OCI-LY7 (cell line): ENCODE measurements around the gene NKPD1. TPM values are rescaled to one million over a fixed set of nuclear protein-coding genes. Genes with fewer than 3 reads are reported as not detected.

Experiments
- total RNA-seq, 2 experiments: library from RNA; depleted of rRNA in 1 of 2; stranded (reverse); fragments of >200 nt in 1 of 2; shearing (Covaris generic) in 1 of 2; gene quantifications; 2 replicates each; pipeline ENCODE4 v1.2.3, GENCODE V29; 2014 to 2022

NKPD1 gene
- total RNA-seq, 2 experiments from 2014 or later: 0.50 to 1.0 TPM

Other genes starting within 250 kb of the NKPD1 start
- not detected in 2 replicates for gene APOC1, start 246.4 kb downstream of the NKPD1 start, total RNA-seq (2014; rRNA removed; shearing (Covaris generic))
- 1.9 TPM in 1 of 2 replicates, not detected in the other for gene APOC1, start 246.4 kb downstream of the NKPD1 start, total RNA-seq (2022)
- not detected in 2 replicates for gene APOC4, start 218.7 kb downstream of the NKPD1 start, total RNA-seq (2014; rRNA removed; shearing (Covaris generic))
- not detected in 2 replicates for gene APOC4, start 218.7 kb downstream of the NKPD1 start, total RNA-seq (2022)
- 0.35 TPM in 1 of 2 replicates, not detected in the other for gene APOC2, start 214.9 kb downstream of the NKPD1 start, total RNA-seq (2014; rRNA removed; shearing (Covaris generic))
- not detected in 2 replicates for gene APOC2, start 214.9 kb downstream of the NKPD1 start, total RNA-seq (2022)
- 32.2 and 34.0 TPM in 2 replicates for gene CLPTM1, start 205.6 kb downstream of the NKPD1 start, total RNA-seq (2014; rRNA removed; shearing (Covaris generic))
- gene CLPTM1, start 205.6 kb downstream of the NKPD1 start, total RNA-seq (2022): 70.3 and 86.3 TPM in 2 replicates
- 36.4 and 36.9 TPM in 2 replicates for gene RELB, start 159.5 kb downstream of the NKPD1 start, total RNA-seq (2014; rRNA removed; shearing (Covaris generic))
- 51.1 and 61.7 TPM in 2 replicates for gene RELB, start 159.5 kb downstream of the NKPD1 start, total RNA-seq (2022)
- 142 and 152 TPM in 2 replicates for gene CLASRP, start 121.9 kb downstream of the NKPD1 start, total RNA-seq (2014; rRNA removed; shearing (Covaris generic))
- 166 and 181 TPM in 2 replicates for gene CLASRP, start 121.9 kb downstream of the NKPD1 start, total RNA-seq (2022)
- 10.6 and 13.5 TPM in 2 replicates for gene ZNF296, start 84.5 kb downstream of the NKPD1 start, total RNA-seq (2014; rRNA removed; shearing (Covaris generic))
- 31.4 and 31.6 TPM in 2 replicates for gene ZNF296, start 84.5 kb downstream of the NKPD1 start, total RNA-seq (2022)
- 45.2 and 60.0 TPM in 2 replicates for gene GEMIN7, start 81.7 kb downstream of the NKPD1 start, total RNA-seq (2014; rRNA removed; shearing (Covaris generic))
- gene GEMIN7, start 81.7 kb downstream of the NKPD1 start, total RNA-seq (2022): 38.8 and 46.3 TPM in 2 replicates
- 35.5 and 48.6 TPM in 2 replicates for gene PPP1R37, start 67.8 kb downstream of the NKPD1 start, total RNA-seq (2014; rRNA removed; shearing (Covaris generic))
- gene PPP1R37, start 67.8 kb downstream of the NKPD1 start, total RNA-seq (2022): 24.7 and 27.7 TPM in 2 replicates
- gene TRAPPC6A, start 17.3 kb upstream of the NKPD1 start, total RNA-seq (2014; rRNA removed; shearing (Covaris generic)): 50.5 and 55.6 TPM in 2 replicates
- gene TRAPPC6A, start 17.3 kb upstream of the NKPD1 start, total RNA-seq (2022): 70.9 and 81.9 TPM in 2 replicates
- gene BLOC1S3, start 17.8 kb upstream of the NKPD1 start, total RNA-seq (2014; rRNA removed; shearing (Covaris generic)): 8.1 and 9.7 TPM in 2 replicates
- 13.8 and 15.4 TPM in 2 replicates for gene BLOC1S3, start 17.8 kb upstream of the NKPD1 start, total RNA-seq (2022)
- not detected in 2 replicates for gene EXOC3L2, start 84.4 kb upstream of the NKPD1 start, total RNA-seq (2014; rRNA removed; shearing (Covaris generic))
- gene EXOC3L2, start 84.4 kb upstream of the NKPD1 start, total RNA-seq (2022): not detected in 2 replicates
- gene MARK4, start 90.3 kb upstream of the NKPD1 start, total RNA-seq (2014; rRNA removed; shearing (Covaris generic)): 10.4 and 14.2 TPM in 2 replicates
- 24.5 and 25.6 TPM in 2 replicates for gene MARK4, start 90.3 kb upstream of the NKPD1 start, total RNA-seq (2022)
- not detected in 2 replicates for gene CKM, start 161.9 kb upstream of the NKPD1 start, total RNA-seq (2014; rRNA removed; shearing (Covaris generic))
- not detected in 2 replicates for gene CKM, start 161.9 kb upstream of the NKPD1 start, total RNA-seq (2022)
- gene KLC3, start 179.8 kb upstream of the NKPD1 start, total RNA-seq (2014; rRNA removed; shearing (Covaris generic)): not detected in 2 replicates
- not detected in 2 replicates for gene KLC3, start 179.8 kb upstream of the NKPD1 start, total RNA-seq (2022)
- 12.8 and 21.0 TPM in 2 replicates for gene ERCC2, start 209.6 kb upstream of the NKPD1 start, total RNA-seq (2014; rRNA removed; shearing (Covaris generic))
- gene ERCC2, start 209.6 kb upstream of the NKPD1 start, total RNA-seq (2022): 24.4 and 30.8 TPM in 2 replicates
- 5.3 and 7.8 TPM in 2 replicates for gene PPP1R13L, start 244.1 kb upstream of the NKPD1 start, total RNA-seq (2014; rRNA removed; shearing (Covaris generic))
- gene PPP1R13L, start 244.1 kb upstream of the NKPD1 start, total RNA-seq (2022): 15.5 and 17.4 TPM in 2 replicates
- gene POLR1G, start 245.7 kb upstream of the NKPD1 start, total RNA-seq (2014; rRNA removed; shearing (Covaris generic)): 16.3 and 28.0 TPM in 2 replicates
- gene POLR1G, start 245.7 kb upstream of the NKPD1 start, total RNA-seq (2022): 8.8 and 10.8 TPM in 2 replicates